Brain microvascular endothelial cell (primary cell): ENCODE measurements around the gene RGSL1.

Experiments used
- DNase-seq: peaks from one replicate; pipeline ENCODE4 v3.0.0-alpha.2; 2020
- H3K27ac ChIP-seq: fragments of 250-450 bp; sonication (Bioruptor Pico); 2 replicates; pipeline ENCODE4 v1.5.1; 2020; ENCODE audit warnings: mild to moderate bottlenecking, moderate library complexity
- H3K27me3 ChIP-seq: fragments of 250-450 bp; sonication (Bioruptor Pico); replicated peaks from 2 replicates; pipeline ENCODE4 v1.5.1; 2020; ENCODE audit warnings: mild to moderate bottlenecking
- H3K36me3 ChIP-seq: fragments of 250-450 bp; sonication (Bioruptor Pico); replicated peaks from 2 replicates; pipeline ENCODE4 v1.5.1; 2020; ENCODE audit warnings: mild to moderate bottlenecking
- H3K4me3 ChIP-seq: 2 replicates; pipeline ENCODE4 v1.5.1; 2011; ENCODE audit warnings: low read depth, mild to moderate bottlenecking, control low read depth, low read length, moderate library complexity
- in situ Hi-C: cut with HindIII; loops from 2 replicates; pipeline ENCODE4 v1.10.0; 2017; ENCODE audit warnings: low sequenced_read_pairs, low pct_ligation_motif_present
- TF ChIP-seq, protein P1 (sequence below): IDR thresholded peaks from 2 replicates; pipeline ENCODE4 v1.5.1; 2011; ENCODE audit warnings: low read depth, mild to moderate bottlenecking, moderate library complexity, low read length, control low read depth, inconsistent platforms; ENCODE audit errors: missing control alignments

Gene RGSL1

DNA sequence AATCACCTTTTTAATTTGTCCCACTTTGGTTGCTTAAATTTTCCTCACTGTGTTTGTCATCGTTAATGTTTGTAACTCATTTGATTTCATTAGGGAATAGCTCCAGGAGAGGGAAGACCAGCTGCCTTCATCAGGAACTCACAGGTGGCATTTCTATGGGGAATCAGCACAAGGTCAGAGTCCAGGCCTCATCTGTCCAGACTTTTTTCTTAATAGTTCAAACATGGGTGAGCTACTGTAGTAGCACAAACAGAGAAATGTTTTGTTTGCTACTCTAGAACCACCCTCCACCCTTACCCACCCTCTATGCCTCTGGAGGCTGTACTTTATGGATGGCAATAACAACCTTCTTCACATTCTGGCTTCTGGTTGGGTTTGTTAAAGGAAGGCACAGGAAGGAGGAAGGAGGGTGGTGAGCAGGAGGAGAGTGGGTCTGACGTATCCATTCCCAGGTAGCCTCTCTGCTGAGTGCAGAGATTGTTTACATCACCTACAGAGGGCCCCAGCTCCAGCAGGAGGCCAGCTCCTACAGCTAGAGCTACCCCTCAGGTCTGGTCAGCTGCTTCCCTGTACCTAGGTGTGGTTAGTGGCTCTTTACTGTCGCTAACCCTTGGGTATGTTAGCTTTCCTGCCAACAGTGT, 41.4 kb upstream of the RGSL1 start:
- Histone ChIP-seq H3K27ac (no peak overlapping the region), H3K36me3 (no peaks in the 10 kb centered on the region), H3K4me3 (no peak overlapping the region), H3K27me3 (no peaks in the 10 kb centered on the region)
- in situ Hi-C loops, result no loop called here
- TF ChIP-seq, protein P1, sequence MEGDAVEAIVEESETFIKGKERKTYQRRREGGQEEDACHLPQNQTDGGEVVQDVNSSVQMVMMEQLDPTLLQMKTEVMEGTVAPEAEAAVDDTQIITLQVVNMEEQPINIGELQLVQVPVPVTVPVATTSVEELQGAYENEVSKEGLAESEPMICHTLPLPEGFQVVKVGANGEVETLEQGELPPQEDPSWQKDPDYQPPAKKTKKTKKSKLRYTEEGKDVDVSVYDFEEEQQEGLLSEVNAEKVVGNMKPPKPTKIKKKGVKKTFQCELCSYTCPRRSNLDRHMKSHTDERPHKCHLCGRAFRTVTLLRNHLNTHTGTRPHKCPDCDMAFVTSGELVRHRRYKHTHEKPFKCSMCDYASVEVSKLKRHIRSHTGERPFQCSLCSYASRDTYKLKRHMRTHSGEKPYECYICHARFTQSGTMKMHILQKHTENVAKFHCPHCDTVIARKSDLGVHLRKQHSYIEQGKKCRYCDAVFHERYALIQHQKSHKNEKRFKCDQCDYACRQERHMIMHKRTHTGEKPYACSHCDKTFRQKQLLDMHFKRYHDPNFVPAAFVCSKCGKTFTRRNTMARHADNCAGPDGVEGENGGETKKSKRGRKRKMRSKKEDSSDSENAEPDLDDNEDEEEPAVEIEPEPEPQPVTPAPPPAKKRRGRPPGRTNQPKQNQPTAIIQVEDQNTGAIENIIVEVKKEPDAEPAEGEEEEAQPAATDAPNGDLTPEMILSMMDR, result no peak
- no peak for DNase-seq

DNA sequence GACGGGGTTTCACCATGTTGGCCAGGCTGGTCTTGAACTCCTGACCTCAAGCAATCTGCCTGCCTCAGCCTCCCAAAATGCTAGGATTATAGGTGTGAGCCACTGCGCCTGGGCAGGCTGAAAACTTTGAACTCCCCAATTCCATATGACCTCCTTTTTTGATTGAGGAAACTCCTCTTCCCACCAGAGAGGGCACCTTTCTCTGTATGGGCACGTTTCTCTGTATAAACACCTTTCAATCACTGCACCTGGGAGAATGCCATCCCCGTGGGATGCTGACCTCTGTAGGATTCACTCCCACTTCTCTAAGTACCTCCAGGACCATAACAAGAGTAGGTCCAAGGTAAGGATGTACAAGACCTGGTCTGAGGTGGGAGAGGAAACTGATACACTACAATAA, 39.8 kb upstream of the RGSL1 start:
- Histone ChIP-seq H3K27me3 (no peaks in the 10 kb centered on the region), H3K36me3 (no peaks in the 10 kb centered on the region), H3K4me3 (no peak overlapping the region), H3K27ac (no peak overlapping the region)
- no peak for DNase-seq
- TF ChIP-seq, protein P1, result no peak
- in situ Hi-C loops, result no loop called here

DNA sequence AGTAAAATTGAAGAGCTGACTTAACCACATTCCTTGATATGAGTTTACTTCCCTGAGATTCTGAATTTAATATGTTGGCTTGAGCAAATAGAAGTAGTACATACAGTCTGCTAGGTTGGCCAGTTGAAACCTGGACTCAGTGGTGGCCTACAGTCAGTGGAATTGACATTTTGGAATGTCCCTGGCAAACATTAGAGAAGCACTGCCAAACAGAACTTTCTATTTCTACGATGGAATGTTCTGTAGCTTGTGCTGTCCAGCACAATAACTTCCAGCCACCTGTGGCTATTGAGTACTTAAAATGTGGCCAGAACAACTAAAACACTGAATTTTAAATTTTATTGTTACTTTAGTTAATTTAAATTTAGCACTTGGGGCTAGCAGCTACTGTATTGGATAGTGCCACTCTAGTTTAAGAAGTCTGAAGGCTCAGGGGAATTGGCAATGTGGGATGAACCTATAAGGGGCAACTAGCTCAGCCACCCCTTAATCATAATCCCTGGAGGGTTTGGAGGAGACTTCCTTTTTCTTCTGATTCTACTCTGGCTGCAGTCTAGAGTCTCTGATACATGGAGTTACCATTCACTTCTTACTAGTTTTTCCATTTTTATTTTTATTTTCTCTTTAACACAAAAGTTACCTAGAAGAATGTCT, 39.2 kb upstream of the RGSL1 start:
- Histone ChIP-seq H3K27ac (no peak overlapping the region), H3K36me3 (no peaks in the 10 kb centered on the region), H3K27me3 (no peaks in the 10 kb centered on the region), H3K4me3 (no peak overlapping the region)
- DNase-seq, result no peak
- in situ Hi-C loops, result no loop called here
- TF ChIP-seq, protein P1, result no peak

DNA sequence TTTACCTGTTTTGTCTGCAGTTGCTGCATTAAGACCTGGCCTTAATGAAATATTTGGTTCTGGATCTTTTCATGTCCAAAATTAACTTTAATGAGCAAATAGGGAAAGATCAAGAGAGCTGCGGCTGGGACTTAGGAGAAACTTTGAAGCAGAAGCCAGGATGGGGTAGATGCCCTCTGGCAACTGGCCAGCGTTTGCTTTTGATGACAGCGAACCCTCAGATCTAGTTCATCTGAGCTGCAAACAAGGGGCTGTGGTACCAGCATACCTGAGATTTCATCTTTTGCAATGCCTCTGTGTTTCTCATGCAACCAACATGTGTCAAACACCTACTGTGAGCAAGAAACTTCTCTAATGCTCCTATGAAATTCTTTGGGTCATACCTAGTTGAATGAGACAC, 36.5 kb upstream of the RGSL1 start:
- Histone ChIP-seq H3K27ac (no peak overlapping the region), H3K4me3 (no peak overlapping the region), H3K27me3 (no peaks in the 10 kb centered on the region), H3K36me3 (no peaks in the 10 kb centered on the region)
- in situ Hi-C loops, result no loop called here
- DNase-seq, result no peak
- TF ChIP-seq, protein P1, result no peak

DNA sequence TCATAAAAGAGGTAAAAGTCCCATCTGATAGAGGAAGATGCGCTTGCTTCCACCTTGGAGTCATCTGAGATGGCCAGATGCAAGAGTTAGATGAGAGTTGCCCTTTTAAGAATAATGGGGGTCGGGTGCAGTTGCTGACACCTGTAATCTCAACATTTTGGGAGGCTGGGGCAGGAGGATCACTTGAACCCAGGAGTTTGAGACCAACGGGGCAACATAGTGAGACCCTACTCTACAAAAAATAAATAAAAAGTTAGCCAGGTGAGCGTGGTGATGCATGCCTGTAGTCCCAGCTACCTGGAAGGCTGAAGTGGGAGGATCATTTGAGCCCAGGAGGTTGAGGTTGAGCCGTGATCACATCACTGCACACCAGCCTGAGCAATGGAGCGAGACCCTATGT, 36.0 kb upstream of the RGSL1 start:
- TF ChIP-seq, protein P1, result no peak
- in situ Hi-C loops, result no loop called here

More for the DNA sequence above, 36.0 kb upstream of the RGSL1 start:
- Histone ChIP-seq H3K4me3 (no peak overlapping the region), H3K27me3 (no peaks in the 10 kb centered on the region), H3K27ac (no peak overlapping the region), H3K36me3 (no peaks in the 10 kb centered on the region)
- DNase-seq, result no peak
